Cardiac muscle cell (in vitro differentiated cells and primary cell): ENCODE data around the gene XRCC5. TPM values are rescaled to one million over a fixed set of nuclear protein-coding genes. Genes with fewer than 3 reads are reported as not detected.

ENCODE experiments used
- DNase-seq, 2 donors: peaks; one replicate each; pipeline versions ENCODE4 v3.0.0 to v3.0.0-alpha.2; 2010 to 2017; ENCODE audit warnings: low read depth in 1 of 2, low spot score in 1 of 2
- H3K27ac ChIP-seq: fragments of 200-600 bp; sonication (generic); 2 replicates; pipeline ENCODE4 v1.5.1; 2016
- H3K27me3 ChIP-seq: fragments of 200-600 bp; sonication (generic); 2 replicates; pipeline ENCODE4 v1.6.0; 2016; ENCODE audit warnings: control low read depth
- H3K36me3 ChIP-seq: fragments of 200-600 bp; sonication (generic); 2 replicates; pipeline ENCODE4 v1.5.1; 2016; ENCODE audit warnings: control low read depth
- H3K4me1 ChIP-seq: fragments of 200-600 bp; sonication (generic); 2 replicates; pipeline ENCODE4 v1.8.1; 2017; ENCODE audit warnings: low read depth, mild to moderate bottlenecking, mixed run types
- H3K4me3 ChIP-seq: fragments of 200-600 bp; sonication (generic); 2 replicates; pipeline ENCODE4 v1.5.1; 2016; ENCODE audit warnings: mild to moderate bottlenecking
- H3K9me3 ChIP-seq: fragments of 200-600 bp; sonication (generic); 2 replicates; pipeline ENCODE4 v1.5.1; 2017; ENCODE audit warnings: low read depth, mild to moderate bottlenecking, control low read depth
- polyA plus RNA-seq: library from polyadenylated mRNA; unstranded; fragments of >200 nt; fragmentation: Nextera tagmentation; extraction: Ambion mirVana; gene quantifications from 2 replicates; pipeline ENCODE4 v1.2.1, GENCODE V29; 2016
- total RNA-seq: library from RNA; depleted of rRNA; stranded (reverse); fragments of >200 nt; gene quantifications from 2 replicates; pipeline ENCODE4 v1.2.3, GENCODE V29; 2016
- TF ChIP-seq, protein P1 (sequence below): IDR thresholded peaks from 2 replicates; pipeline ENCODE4 v1.5.1; 2012; ENCODE audit warnings: low read depth, mild to moderate bottlenecking, low read length

XRCC5 gene
- total and polyA plus RNA-seq, 2 experiments from 2014 or later, result 150 to 241 TPM

- Histone ChIP-seq H3K27me3 (no peaks in the 10 kb centered on the region), H3K36me3 (peaks cover 28% of the 10 kb centered on the region), H3K9me3 (no peaks in the 10 kb centered on the region), H3K4me1 (no peaks in the 10 kb centered on the region), H3K27ac (no peak overlapping the region), H3K4me3 (no peak overlapping the region)
- no peak for DNase-seq
- TF ChIP-seq, protein P1, sequence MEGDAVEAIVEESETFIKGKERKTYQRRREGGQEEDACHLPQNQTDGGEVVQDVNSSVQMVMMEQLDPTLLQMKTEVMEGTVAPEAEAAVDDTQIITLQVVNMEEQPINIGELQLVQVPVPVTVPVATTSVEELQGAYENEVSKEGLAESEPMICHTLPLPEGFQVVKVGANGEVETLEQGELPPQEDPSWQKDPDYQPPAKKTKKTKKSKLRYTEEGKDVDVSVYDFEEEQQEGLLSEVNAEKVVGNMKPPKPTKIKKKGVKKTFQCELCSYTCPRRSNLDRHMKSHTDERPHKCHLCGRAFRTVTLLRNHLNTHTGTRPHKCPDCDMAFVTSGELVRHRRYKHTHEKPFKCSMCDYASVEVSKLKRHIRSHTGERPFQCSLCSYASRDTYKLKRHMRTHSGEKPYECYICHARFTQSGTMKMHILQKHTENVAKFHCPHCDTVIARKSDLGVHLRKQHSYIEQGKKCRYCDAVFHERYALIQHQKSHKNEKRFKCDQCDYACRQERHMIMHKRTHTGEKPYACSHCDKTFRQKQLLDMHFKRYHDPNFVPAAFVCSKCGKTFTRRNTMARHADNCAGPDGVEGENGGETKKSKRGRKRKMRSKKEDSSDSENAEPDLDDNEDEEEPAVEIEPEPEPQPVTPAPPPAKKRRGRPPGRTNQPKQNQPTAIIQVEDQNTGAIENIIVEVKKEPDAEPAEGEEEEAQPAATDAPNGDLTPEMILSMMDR, result no peak
Measured at GRCh38 chr2:216188559-216188850, 79.4 kb downstream of the XRCC5 start.

DNA sequence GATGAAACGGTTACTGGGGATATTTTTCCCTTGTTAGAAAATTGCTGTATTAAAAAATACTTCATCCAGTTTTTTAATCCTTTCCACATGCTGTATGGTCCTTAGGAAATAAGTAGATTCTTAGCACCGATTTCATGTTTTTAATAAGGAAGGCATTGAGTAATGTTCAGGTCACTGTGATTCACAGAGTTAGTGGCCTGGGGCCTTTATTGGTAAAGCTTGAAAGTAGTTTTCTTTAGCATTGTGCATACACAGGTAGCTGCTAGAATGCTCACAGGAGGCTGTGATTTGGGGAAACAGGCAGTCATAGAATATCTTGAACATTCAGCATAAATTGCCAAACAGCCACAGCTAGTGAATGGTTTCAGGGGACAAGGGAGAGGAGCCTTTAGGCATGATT lies 79.8 kb downstream of the XRCC5 start:
- no peak for DNase-seq
- Histone ChIP-seq H3K27me3 (no peaks in the 10 kb centered on the region), H3K36me3 (peaks cover 29% of the 10 kb centered on the region), H3K4me3 (no peak overlapping the region), H3K4me1 (no peaks in the 10 kb centered on the region), H3K27ac (no peak overlapping the region), H3K9me3 (no peaks in the 10 kb centered on the region)
- TF ChIP-seq, protein P1, result no peak

DNA sequence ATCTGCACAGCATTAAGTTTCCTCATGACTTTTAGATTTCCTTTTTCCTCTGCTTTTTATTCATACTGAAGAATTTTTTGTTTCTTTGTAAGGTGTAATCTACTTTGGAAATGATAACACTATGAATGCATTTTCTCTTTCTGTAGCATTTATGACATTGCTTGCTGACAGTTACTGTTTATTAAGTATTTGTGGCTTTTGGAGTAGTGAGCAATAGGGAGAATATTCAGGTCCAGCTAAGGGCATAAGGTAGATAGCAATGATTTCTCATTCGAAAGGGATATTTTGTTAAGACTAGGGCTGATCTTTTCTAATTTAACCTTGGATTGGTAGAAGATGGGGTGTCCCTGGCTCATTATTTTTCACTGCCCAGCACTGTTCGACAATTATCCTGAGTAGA lies 80.3 kb downstream of the XRCC5 start:
- no peak for DNase-seq

GRCh38 chr2:216192181-216192580 lies 83.0 kb downstream of the XRCC5 start:
- Histone ChIP-seq H3K9me3 (no peaks in the 10 kb centered on the region), H3K4me1 (no peaks in the 10 kb centered on the region), H3K36me3 (peaks cover 40% of the 10 kb centered on the region), H3K27me3 (no peaks in the 10 kb centered on the region), H3K27ac (no peak overlapping the region), H3K4me3 (no peak overlapping the region)
- TF ChIP-seq, protein P1, result no peak
- DNase-seq, result no peak

More for the DNA sequence above, 80.3 kb downstream of the XRCC5 start:
- TF ChIP-seq, protein P1, result no peak
- Histone ChIP-seq H3K9me3 (no peaks in the 10 kb centered on the region), H3K4me1 (no peaks in the 10 kb centered on the region), H3K36me3 (peaks cover 25% of the 10 kb centered on the region), H3K4me3 (no peak overlapping the region), H3K27me3 (no peaks in the 10 kb centered on the region), H3K27ac (no peak overlapping the region)

DNA sequence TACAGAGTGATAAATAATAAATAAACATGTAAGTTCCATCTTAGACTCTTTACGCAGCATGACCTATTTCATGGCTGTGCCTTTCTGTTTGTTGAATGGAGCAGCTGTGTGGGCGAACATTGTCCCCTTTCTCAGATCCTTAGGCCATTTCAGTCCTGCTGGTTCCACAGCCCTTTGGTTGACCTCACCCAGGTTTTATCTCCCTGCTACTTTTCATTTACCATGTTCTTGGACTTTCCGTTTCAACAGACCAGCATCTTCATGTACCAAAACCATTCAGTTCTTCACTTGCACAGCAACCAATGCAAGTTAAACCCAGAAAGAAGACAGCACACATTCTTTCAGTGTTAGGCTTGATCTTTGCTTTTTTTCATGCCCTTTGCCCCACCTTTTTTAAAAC lies 83.8 kb downstream of the XRCC5 start:
- TF ChIP-seq, protein P1, result no peak
- Histone ChIP-seq H3K27ac (no peak overlapping the region), H3K4me3 (no peak overlapping the region), H3K36me3 (peaks cover 43% of the 10 kb centered on the region), H3K4me1 (no peaks in the 10 kb centered on the region), H3K27me3 (no peaks in the 10 kb centered on the region), H3K9me3 (no peaks in the 10 kb centered on the region)
- no peak for DNase-seq

DNA sequence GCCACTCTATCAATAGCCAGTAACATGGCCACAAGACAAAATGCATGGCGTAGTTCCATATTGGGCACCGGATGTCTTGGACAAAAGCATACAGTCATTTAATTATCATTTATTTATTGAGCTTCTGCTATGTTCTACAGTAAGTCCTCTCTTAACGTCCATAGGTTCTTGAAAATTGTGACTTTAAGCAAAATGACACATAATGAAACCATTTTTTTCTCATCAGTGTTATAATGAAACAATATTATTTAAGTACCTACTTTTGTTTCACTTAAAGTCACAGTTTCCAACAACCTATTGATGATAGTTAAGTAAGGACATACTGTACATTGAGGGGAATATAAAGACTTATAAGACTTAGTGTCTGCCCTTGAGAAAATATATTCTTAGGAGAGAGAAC lies 84.9 kb downstream of the XRCC5 start:
- H3K4me3 ChIP-seq, result no peak overlapping the region
- no peak for DNase-seq
- TF ChIP-seq, protein P1, result no peak

More for the DNA sequence above, 84.9 kb downstream of the XRCC5 start:
- Histone ChIP-seq H3K4me1 (no peaks in the 10 kb centered on the region), H3K36me3 (peaks cover 43% of the 10 kb centered on the region), H3K27ac (no peak overlapping the region), H3K27me3 (no peaks in the 10 kb centered on the region), H3K9me3 (no peaks in the 10 kb centered on the region)
